ENCODE results near the gene ADAMTS5. TPM values are rescaled to one million over a fixed set of nuclear protein-coding genes. Genes with fewer than 3 reads are reported as not detected.

Gene ADAMTS5
- total RNA-seq, 6 experiments from 2014 or later, result 0.43 to 1.1 (median 0.47) TPM

- peak in 1 of 3 donors; percentile 20 for DNase-seq
These were observed 233 bp downstream of the ADAMTS5 start for GRCh38 chr21:26966649-26967061.

DNA sequence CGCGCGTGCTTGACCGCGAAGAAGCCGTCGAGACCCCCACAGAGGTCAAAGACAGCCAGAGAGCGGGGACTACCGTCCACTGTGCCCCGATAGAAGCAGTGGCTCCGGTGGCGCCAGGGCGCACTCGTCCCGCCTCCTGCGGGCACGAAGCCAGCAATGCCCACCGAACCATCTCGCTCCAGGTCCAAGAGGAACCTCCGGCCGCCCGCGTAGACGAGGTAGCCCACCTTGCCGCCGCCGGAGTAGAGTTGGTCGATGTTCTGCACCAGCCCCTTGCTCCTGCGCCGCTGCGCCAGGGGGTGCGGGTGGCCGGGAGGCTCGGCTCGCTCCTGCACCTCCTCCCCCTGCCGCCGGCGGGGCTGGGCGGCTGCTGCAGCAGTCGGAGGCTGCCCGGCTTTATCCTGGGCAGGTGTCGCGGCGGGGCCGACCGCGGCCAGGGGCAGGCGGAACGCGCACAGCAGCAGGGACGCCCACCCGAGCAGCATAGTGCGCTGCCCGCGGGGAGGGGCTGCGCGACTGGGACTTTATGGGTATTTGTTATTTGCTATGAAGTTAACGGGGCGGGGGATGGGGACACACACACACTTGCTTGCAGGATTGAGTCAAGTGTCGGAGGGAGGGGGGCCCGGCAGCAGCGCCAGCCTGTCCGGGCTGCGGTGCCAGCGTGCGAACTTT is 844 bp downstream of the ADAMTS5 start:
- peaks cover 0 to 3% of the 10 kb centered on the region in 2 donors for H3K27me3 ChIP-seq
- peak; percentile 19 to 56 (median 44) for DNase-seq
- no peaks in the 10 kb centered on the region for H3K9me3 ChIP-seq
- peak in 3 of 4 donors; percentile 20 to 35 (median 25) for ATAC-seq
- TF ChIP-seq, protein P1, sequence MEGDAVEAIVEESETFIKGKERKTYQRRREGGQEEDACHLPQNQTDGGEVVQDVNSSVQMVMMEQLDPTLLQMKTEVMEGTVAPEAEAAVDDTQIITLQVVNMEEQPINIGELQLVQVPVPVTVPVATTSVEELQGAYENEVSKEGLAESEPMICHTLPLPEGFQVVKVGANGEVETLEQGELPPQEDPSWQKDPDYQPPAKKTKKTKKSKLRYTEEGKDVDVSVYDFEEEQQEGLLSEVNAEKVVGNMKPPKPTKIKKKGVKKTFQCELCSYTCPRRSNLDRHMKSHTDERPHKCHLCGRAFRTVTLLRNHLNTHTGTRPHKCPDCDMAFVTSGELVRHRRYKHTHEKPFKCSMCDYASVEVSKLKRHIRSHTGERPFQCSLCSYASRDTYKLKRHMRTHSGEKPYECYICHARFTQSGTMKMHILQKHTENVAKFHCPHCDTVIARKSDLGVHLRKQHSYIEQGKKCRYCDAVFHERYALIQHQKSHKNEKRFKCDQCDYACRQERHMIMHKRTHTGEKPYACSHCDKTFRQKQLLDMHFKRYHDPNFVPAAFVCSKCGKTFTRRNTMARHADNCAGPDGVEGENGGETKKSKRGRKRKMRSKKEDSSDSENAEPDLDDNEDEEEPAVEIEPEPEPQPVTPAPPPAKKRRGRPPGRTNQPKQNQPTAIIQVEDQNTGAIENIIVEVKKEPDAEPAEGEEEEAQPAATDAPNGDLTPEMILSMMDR (IDR thresholded peaks at IDR 0.05), result no peak
- TF ChIP-seq POLR2A (IDR thresholded peaks at IDR 0.05), result no peak
- WGBS (ENCODE audit: insufficient coverage, low coverage, low lambda C conversion rate, missing lambda C conversion rate), result 4% methylated on average over 19 of the region's 66 CpGs
- no peaks in the 10 kb centered on the region for H3K36me3 ChIP-seq
- peak overlapping the region; percentile 30 to 48 (median 40) for H3K4me3 ChIP-seq
- H3K4me1 ChIP-seq, result peaks cover 0 to 20% (median 0%) of the 10 kb centered on the region in 4 donors
- H3K27ac ChIP-seq, result peak overlapping the region; percentile 17 to 37 (median 28)
- intact Hi-C loops (cut with DNase I), result no loop called here

More at GRCh38 chr21:26966649-26967061, 233 bp downstream of the ADAMTS5 start:
- Histone ChIP-seq H3K27ac (peak overlapping the region in 1 of 3 donors; percentile 30), H3K9me3 (no peaks in the 10 kb centered on the region), H3K4me3 (peak overlapping the region; percentile 36 to 48 (median 40)), H3K36me3 (no peaks in the 10 kb centered on the region), H3K27me3 (peaks cover 0 to 6% of the 10 kb centered on the region in 2 donors), H3K4me1 (peaks cover 0 to 20% (median 0%) of the 10 kb centered on the region in 4 donors)
- intact Hi-C loops (cut with DNase I), result no loop called here
- no peak for TF ChIP-seq POLR2A (IDR thresholded peaks at IDR 0.05)
- TF ChIP-seq, protein P1 (IDR thresholded peaks at IDR 0.05), result no peak
- peak; percentile 39 to 57 (median 42) for ATAC-seq
- 4% methylated on average over 23 of the region's 24 CpGs for WGBS (ENCODE audit: insufficient coverage, low coverage, low lambda C conversion rate, missing lambda C conversion rate)

GRCh38 chr21:26965040-26965906 is 1.6 kb downstream of the ADAMTS5 start:
- ATAC-seq (peak; percentile 47 to 54 (median 48)), DNase-seq (peak; percentile 38 to 56 (median 49))
- TF ChIP-seq, protein P1 (IDR thresholded peaks at IDR 0.05), result peak in 3 of 4 donors; percentile 18 to 41 (median 26)
- no peak for TF ChIP-seq POLR2A (IDR thresholded peaks at IDR 0.05)
- peak overlapping the region; percentile 30 to 48 (median 40) for H3K4me3 ChIP-seq
- H3K27me3 ChIP-seq, result peaks cover 0 to 3% of the 10 kb centered on the region in 2 donors
- H3K4me1 ChIP-seq, result peaks cover 0 to 20% (median 0%) of the 10 kb centered on the region in 4 donors
- intact Hi-C loops (cut with DNase I), result no loop called here
- no peaks in the 10 kb centered on the region for H3K9me3 ChIP-seq
- 67% methylated on average over 3 of the region's 58 CpGs for WGBS (ENCODE audit: insufficient coverage, low coverage, low lambda C conversion rate, missing lambda C conversion rate)
- H3K27ac ChIP-seq, result peak overlapping the region in 2 of 3 donors; percentile 17 to 37
- no peaks in the 10 kb centered on the region for H3K36me3 ChIP-seq

DNA sequence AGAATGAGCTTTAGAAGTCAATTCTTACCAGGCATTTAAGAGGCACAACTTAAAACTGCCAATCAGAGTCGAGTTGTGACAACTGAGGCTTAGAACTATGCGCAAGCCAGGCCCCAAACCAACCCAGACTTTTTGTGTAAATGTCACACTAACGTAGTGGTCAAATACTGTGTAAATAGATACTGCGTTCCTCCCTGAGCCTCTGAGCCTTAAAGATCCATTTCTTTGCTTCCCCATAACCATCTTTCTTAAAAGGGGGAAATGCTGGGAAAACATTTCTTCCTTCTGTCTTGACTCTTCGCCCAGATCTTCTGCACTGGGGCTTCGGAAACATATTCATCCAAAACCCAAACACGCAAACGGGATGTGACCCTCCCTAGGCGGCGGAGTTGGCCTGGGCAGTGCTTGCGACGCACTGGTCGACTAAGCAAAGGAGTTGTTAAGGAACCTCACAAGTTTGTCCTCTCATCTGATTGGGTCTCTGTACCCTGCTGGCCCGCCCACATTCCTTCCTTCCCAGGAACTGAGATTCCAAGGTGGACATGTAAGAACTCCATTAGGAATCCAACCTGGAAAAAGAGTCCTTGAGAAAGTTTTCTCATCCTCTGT is 2.6 kb downstream of the ADAMTS5 start:
- H3K36me3 ChIP-seq, result no peaks in the 10 kb centered on the region
- no peaks in the 10 kb centered on the region for H3K9me3 ChIP-seq
- peak in 1 of 4 donors; percentile 28 for ATAC-seq
- intact Hi-C loops (cut with DNase I), result no loop called here
- no peak for TF ChIP-seq POLR2A (IDR thresholded peaks at IDR 0.05)
- TF ChIP-seq, protein P1 (IDR thresholded peaks at IDR 0.05), result no peak
- H3K27ac ChIP-seq, result no peak overlapping the region
- DNase-seq, result peak in 1 of 3 donors; percentile 48
- 75% methylated on average over 9 of the region's 14 CpGs for WGBS (ENCODE audit: insufficient coverage, low coverage, low lambda C conversion rate, missing lambda C conversion rate)
- no peak overlapping the region for H3K4me3 ChIP-seq
- peaks cover 0 to 20% (median 0%) of the 10 kb centered on the region in 4 donors for H3K4me1 ChIP-seq
- H3K27me3 ChIP-seq, result peaks cover 0 to 3% of the 10 kb centered on the region in 2 donors
